IMR-90 (cell line): Measurements from ENCODE around the gene OR5M8. TPM values are rescaled to one million over a fixed set of nuclear protein-coding genes. Genes with fewer than 3 reads are reported as not detected.

Experiments used
- ATAC-seq: fragments of 200-7000 bp; cut with Tn5 transposase; 2 replicates; pipeline ENCODE4 v1.9.1; 2020; ENCODE audit warnings: low read depth, mild to moderate bottlenecking, moderate library complexity
- Bru-seq: library from RNA; stranded (reverse); fragments of 400-500 nt; gene quantifications from one replicate; lab custom pipeline; 2021; lab: Mats Ljungman, UMichigan
- BruChase-seq, 2 experiments: library from RNA; stranded (reverse); fragments of 400-500 nt; gene quantifications; one replicate each; lab custom pipeline; 2021; lab: Mats Ljungman, UMichigan
- BruUV-seq: library from RNA; stranded (reverse); fragments of 400-500 nt; replicated peaks from 2 replicates; lab custom pipeline; 2021; lab: Mats Ljungman, UMichigan
- CTCF ChIA-PET: fragments of 300-600 bp; formaldehyde crosslinking; extraction: SDS; loops from one replicate; lab custom pipeline; 2021; ENCODE audit warnings: antibody characterized with exemption; lab: Yijun Ruan, JAX
- POLR2A ChIA-PET: fragments of 300-600 bp; sonication (Branson Sonifier 250); formaldehyde crosslinking; loops from one replicate; lab custom pipeline; 2022; ENCODE audit warnings: antibody characterized with exemption; ENCODE audit not compliant: unreplicated experiment; lab: Charles Lee
- DNase-seq: peaks from one replicate; pipeline ENCODE4 v3.0.0; 2013
- H2AFZ ChIP-seq: replicated peaks from 2 replicates; pipeline ENCODE3; 2013; ENCODE audit warnings: low read length, mild to moderate bottlenecking; ENCODE audit not compliant: poor library complexity
- H2AK5ac ChIP-seq: 2 replicates; pipeline ENCODE4 v1.6.1; 2013; ENCODE audit warnings: low read depth, low read length, inconsistent platforms
- H2AK9ac ChIP-seq: replicated peaks from 2 replicates; pipeline ENCODE3; 2013; ENCODE audit warnings: mild to moderate bottlenecking, low read depth, low read length, moderate library complexity; ENCODE audit not compliant: poor library complexity
- H2BK120ac ChIP-seq: 2 replicates; pipeline ENCODE4 v1.6.1; 2013; ENCODE audit warnings: low read depth, low read length, inconsistent platforms
- H2BK15ac ChIP-seq: 3 replicates; pipeline ENCODE4 v1.6.1; 2013; ENCODE audit warnings: low read depth, low read length, inconsistent platforms
- H2BK20ac ChIP-seq: 2 replicates; pipeline ENCODE4 v1.6.1; 2013; ENCODE audit warnings: low read depth, mild to moderate bottlenecking, inconsistent platforms, low read length, moderate library complexity
- H2BK5ac ChIP-seq: 2 replicates; pipeline ENCODE4 v1.6.1; 2013; ENCODE audit warnings: mild to moderate bottlenecking, low read depth, low read length, inconsistent platforms; ENCODE audit not compliant: poor library complexity, severe bottlenecking
- H3K14ac ChIP-seq: replicated peaks from 2 replicates; pipeline ENCODE4 v1.6.1; 2013; ENCODE audit warnings: low read depth, low read length, inconsistent platforms
- H3K18ac ChIP-seq: 2 replicates; pipeline ENCODE4 v1.6.1; 2013; ENCODE audit warnings: low read depth, low read length, control low read depth
- H3K23ac ChIP-seq: 2 replicates; pipeline ENCODE4 v1.6.1; 2013; ENCODE audit warnings: low read depth, low read length, inconsistent platforms
- H3K27ac ChIP-seq: 2 replicates; pipeline ENCODE4 v1.5.1; 2013; ENCODE audit warnings: mild to moderate bottlenecking, control low read depth, low read length; ENCODE audit not compliant: insufficient read depth
- H3K27me3 ChIP-seq: 2 replicates; pipeline ENCODE4 v1.6.1; 2013; ENCODE audit warnings: low read length; ENCODE audit not compliant: control insufficient read depth, insufficient read depth
- H3K36me3 ChIP-seq: 2 replicates; pipeline ENCODE4 v1.6.1; 2013; ENCODE audit warnings: low read length, mixed read lengths; ENCODE audit not compliant: control insufficient read depth, insufficient read depth
- H3K4ac ChIP-seq: 2 replicates; pipeline ENCODE4 v1.6.1; 2013; ENCODE audit warnings: low read depth, low read length, inconsistent platforms
- H3K4me1 ChIP-seq: 2 replicates; pipeline ENCODE4 v1.6.1; 2013; ENCODE audit warnings: low read length, mixed read lengths; ENCODE audit not compliant: control insufficient read depth, insufficient read depth
- H3K4me2 ChIP-seq: 2 replicates; pipeline ENCODE4 v1.6.1; 2013; ENCODE audit warnings: low read depth, mild to moderate bottlenecking, control low read depth, low read length, moderate library complexity
- H3K4me3 ChIP-seq: 2 replicates; pipeline ENCODE4 v1.5.1; 2013; ENCODE audit warnings: low read depth, mild to moderate bottlenecking, control low read depth, low read length, moderate library complexity; ENCODE audit not compliant: insufficient read depth
- H3K56ac ChIP-seq: 2 replicates; pipeline ENCODE4 v1.6.1; 2013; ENCODE audit warnings: low read length, inconsistent platforms; ENCODE audit not compliant: insufficient read depth; ENCODE audit errors: extremely low read depth
- H3K79me1 ChIP-seq, 2 experiments: 2 replicates each; pipeline ENCODE4 v1.6.1; 2013; ENCODE audit warnings: low read length in 2 of 2, inconsistent platforms in 1 of 2, low read depth in 1 of 2
- H3K9ac ChIP-seq: 2 replicates; pipeline ENCODE4 v1.6.1; 2013; ENCODE audit warnings: low read depth, low read length, control low read depth
- H3K9me1 ChIP-seq: 2 replicates; pipeline ENCODE4 v1.6.1; 2013; ENCODE audit warnings: low read length, inconsistent platforms; ENCODE audit not compliant: insufficient read depth
- H3K9me3 ChIP-seq: 2 replicates; pipeline ENCODE4 v1.6.1; 2013; ENCODE audit warnings: low read length; ENCODE audit not compliant: control insufficient read depth, insufficient read depth
- H4K20me1 ChIP-seq: 2 replicates; pipeline ENCODE4 v1.6.1; 2013; ENCODE audit warnings: low read length, inconsistent platforms; ENCODE audit not compliant: insufficient read depth
- H4K5ac ChIP-seq: 2 replicates; pipeline ENCODE4 v1.6.1; 2013; ENCODE audit warnings: mild to moderate bottlenecking, low read depth, low read length, control low read depth
- H4K8ac ChIP-seq, 2 experiments: 2 replicates each; pipeline ENCODE4 v1.6.1; 2013; ENCODE audit warnings: low read depth in 2 of 2, low read length in 2 of 2, control low read depth in 1 of 2, inconsistent platforms in 1 of 2
- H4K91ac ChIP-seq: 2 replicates; pipeline ENCODE4 v1.6.1; 2013; ENCODE audit warnings: low read depth, low read length, inconsistent platforms; ENCODE audit not compliant: insufficient read depth
- RAD21 ChIP-seq: IDR thresholded peaks from 2 replicates; pipeline ENCODE4 v1.6.1; 2012; ENCODE audit warnings: low read length, improper control_type of control experiment
- RFX5 ChIP-seq: IDR thresholded peaks from 2 replicates; pipeline ENCODE4 v1.8.0; 2012; ENCODE audit warnings: low read depth, mild to moderate bottlenecking, low read length, moderate library complexity
- WGBS, 2 experiments: methylation state at CpG; one replicate each; pipeline versions ENCODE4 v1.1.5 to v1.1.7; 2013; ENCODE audit warnings: missing lambda C conversion rate in 2 of 2; ENCODE audit not compliant: insufficient read length in 1 of 2; ENCODE audit errors: extremely low coverage in 2 of 2; 5-methylcytosine and 5-hydroxymethylcytosine counted together
- dilution Hi-C: fragments of 300-500 bp; cut with HindIII; formaldehyde crosslinking; loops from one replicate; pipeline ENCODE4 v1.14.3; 2018; ENCODE audit warnings: low sequenced_read_pairs; ENCODE audit not compliant: unreplicated experiment
- in situ Hi-C: fragments of 300-500 bp; cut with MboI; formaldehyde crosslinking; loops from 3 replicates; pipeline ENCODE4 v1.14.3; 2019; ENCODE audit warnings: low sequenced_read_pairs, inconsistent platforms, mixed read lengths
- intact Hi-C: fragments of 100-400 bp; cut with micrococcal nuclease; formaldehyde crosslinking; loops from 2 replicates; pipeline ENCODE4 v1.10.0; 2022
- long read RNA-seq: library from polyadenylated mRNA; unstranded; transcript quantifications from one replicate; pipeline ENCODE4 v2.0.0, GENCODE V29; 2021; ENCODE audit not compliant: unreplicated experiment
- polyA plus RNA-seq, 3 experiments: library from polyadenylated mRNA; depleted of rRNA; stranded (reverse); fragments of >200 nt; gene quantifications; 2 replicates each; pipeline ENCODE4 v1.2.3, GENCODE V29; 2012; ENCODE audit warnings: low replicate concordance in 1 of 3
- total RNA-seq: library from RNA; depleted of rRNA; stranded (reverse); fragments of >200 nt; gene quantifications from 2 replicates; pipeline ENCODE4 v1.2.3, GENCODE V29; 2012; rRNA removed

The OR5M8 gene
- total RNA-seq (not detected in 2 replicates), polyA plus RNA-seq (2012; rRNA removed) (not detected in 2 replicates), Bru-seq, nascent RNA (not detected), BruChase-seq, experiment 1, labeled RNA remaining after a 6-hour chase (not detected), BruChase-seq, experiment 2, labeled RNA remaining after a 2-hour chase (not detected)
- not detected in 2 replicates for polyA plus RNA-seq (2012; cell fraction: cytosol; rRNA removed)
- not detected in 2 replicates for polyA plus RNA-seq (2012; cell fraction: nucleus; rRNA removed; ENCODE audit: low replicate concordance)
- long read RNA-seq, result 0 reads

- Histone ChIP-seq H4K91ac (no peak within 1 kb of the TSS), H2AFZ (no peak within 1 kb of the TSS), H3K4me2 (no peak within 1 kb of the TSS), H2AK5ac (no peak within 1 kb of the TSS), H3K79me1 (no peaks in the 10 kb centered on the region), H3K9me3 (peaks cover 5% of the 10 kb centered on the region; the same call in 1 of the 2 replicates), H3K4ac (no peak within 1 kb of the TSS), H3K27ac (no peak within 1 kb of the TSS), H3K23ac (no peak within 1 kb of the TSS), H3K36me3 (no peaks in the 10 kb centered on the region), H3K14ac (no peak within 1 kb of the TSS), H3K4me1 (no peaks in the 10 kb centered on the region), H4K8ac (no peak within 1 kb of the TSS), H3K18ac (no peak within 1 kb of the TSS), H3K4me3 (no peak within 1 kb of the TSS), H3K9me1 (no peaks in the 10 kb centered on the region), H4K20me1 (no peaks in the 10 kb centered on the region), H3K9ac (no peak within 1 kb of the TSS), H2BK20ac (no peak within 1 kb of the TSS), H2BK15ac (no peak within 1 kb of the TSS), H2BK5ac (no peak within 1 kb of the TSS), H2AK9ac (no peak within 1 kb of the TSS), H3K27me3 (no peaks in the 10 kb centered on the region), H4K5ac (no peak within 1 kb of the TSS), H2BK120ac (no peak within 1 kb of the TSS), H3K56ac (no peak within 1 kb of the TSS)
- no TSS peak for BruUV-seq
- 40% methylated on average over 1 of the region's 7 CpGs; no CpG with 5 or more reads in 1 of the 2 experiments for WGBS, 2 experiments
- ChIA-PET CTCF (no interaction called here), POLR2A (no interaction called here)
- DNase-seq, result no peak
- intact Hi-C loops (no loop called here), in situ Hi-C loops (no loop called here), dilution Hi-C loops (no loop called here)
- TF ChIP-seq RFX5 (no peak), RAD21 (no peak)
- no peak for ATAC-seq
These were observed at the start of gene OR5M8 for GRCh38 chr11:56491270-56491669. Gene OR5M8 (minus strand): TSS chr11:56491370. CDS start chr11:56491370, 0 bp downstream.
